OCI-LY7 (cell line): ENCODE data around the gene ABHD12. TPM values are rescaled to one million over a fixed set of nuclear protein-coding genes. Genes with fewer than 3 reads are reported as not detected.

ENCODE experiments used
- BruUV-seq: library from RNA; stranded (reverse); fragments of 400-500 nt; replicated peaks from 2 replicates; lab custom pipeline; 2021; lab: Mats Ljungman, UMichigan
- CTCF ChIA-PET: fragments of 300-600 bp; sonication (Branson Sonifier 250); formaldehyde crosslinking; loops from one replicate; lab custom pipeline; 2022; ENCODE audit warnings: antibody characterized with exemption; ENCODE audit not compliant: unreplicated experiment; lab: Charles Lee
- POLR2A ChIA-PET: fragments of 300-600 bp; sonication (Branson Sonifier 250); formaldehyde crosslinking; loops from one replicate; lab custom pipeline; 2022; ENCODE audit warnings: antibody characterized with exemption; lab: Charles Lee
- DNase-seq: peaks from one replicate; pipeline ENCODE4 v3.0.0-alpha.2; 2015; ENCODE audit warnings: low spot score
- H2AFZ ChIP-seq: fragments of 200-600 bp; sonication (generic), shearing (Covaris generic); 2 replicates; pipeline ENCODE4 v1.6.1; 2014; ENCODE audit warnings: mild to moderate bottlenecking, antibody characterized with exemption, low read length, moderate library complexity
- H3K27ac ChIP-seq: fragments of 200-600 bp; sonication (generic); 2 replicates; pipeline ENCODE4 v1.5.1; 2014; ENCODE audit warnings: mixed run types, low read depth, mild to moderate bottlenecking, moderate library complexity, low read length, inconsistent platforms; ENCODE audit not compliant: poor library complexity, severe bottlenecking
- H3K36me3 ChIP-seq: fragments of 200-600 bp; sonication (generic); 2 replicates; pipeline ENCODE4 v1.6.1; 2014; ENCODE audit warnings: mild to moderate bottlenecking, antibody characterized with exemption, low read length, moderate library complexity, mixed read lengths; ENCODE audit not compliant: insufficient read depth
- H3K4me1 ChIP-seq: fragments of 200-600 bp; sonication (generic); 2 replicates; pipeline ENCODE4 v1.5.1; 2014; ENCODE audit warnings: mild to moderate bottlenecking, low read length; ENCODE audit not compliant: insufficient read depth, poor library complexity, severe bottlenecking
- H3K4me2 ChIP-seq: fragments of 200-600 bp; sonication (generic); 2 replicates; pipeline ENCODE4 v1.6.1; 2014; ENCODE audit warnings: mild to moderate bottlenecking, low read length
- H3K4me3 ChIP-seq: fragments of 200-600 bp; sonication (generic); 2 replicates; pipeline ENCODE4 v1.5.1; 2014; ENCODE audit warnings: mild to moderate bottlenecking, low read depth, low read length; ENCODE audit not compliant: poor library complexity, severe bottlenecking
- H3K79me2 ChIP-seq: fragments of 200-600 bp; sonication (generic); 2 replicates; pipeline ENCODE4 v1.6.1; 2016; ENCODE audit warnings: low read depth, mild to moderate bottlenecking, low read length, moderate library complexity, mixed read lengths; ENCODE audit not compliant: insufficient read depth
- H3K9me2 ChIP-seq: fragments of 200-600 bp; sonication (generic); 2 replicates; pipeline ENCODE4 v1.6.1; 2016; ENCODE audit warnings: mild to moderate bottlenecking, low read length, mixed read lengths; ENCODE audit not compliant: insufficient read depth
- H3K9me3 ChIP-seq: fragments of 200-600 bp; sonication (generic); 2 replicates; pipeline ENCODE4 v1.6.1; 2014; ENCODE audit warnings: mild to moderate bottlenecking, mixed run types, low read length, mixed read lengths
- H4K20me1 ChIP-seq: fragments of 200-600 bp; sonication (generic); 2 replicates; pipeline ENCODE4 v1.6.1; 2014; ENCODE audit warnings: mild to moderate bottlenecking, antibody characterized with exemption, low read length, moderate library complexity, mixed read lengths; ENCODE audit not compliant: insufficient read depth
- EZH2phosphoT487 ChIP-seq: fragments of 200-600 bp; sonication (generic); IDR thresholded peaks from 2 replicates; pipeline ENCODE4 v1.6.1; 2018; ENCODE audit warnings: low read depth, borderline replicate concordance, mild to moderate bottlenecking, mixed run types, antibody characterized with exemption, low read length, moderate library complexity, mixed read lengths
- intact Hi-C: fragments of 100-400 bp; cut with micrococcal nuclease; formaldehyde crosslinking; loops from one replicate; pipeline ENCODE4 v1.10.0; 2022; ENCODE audit not compliant: unreplicated experiment
- total RNA-seq, 2 experiments: library from RNA; depleted of rRNA in 1 of 2; stranded (reverse); fragments of >200 nt in 1 of 2; shearing (Covaris generic) in 1 of 2; gene quantifications; 2 replicates each; pipeline ENCODE4 v1.2.3, GENCODE V29; 2014 to 2022
- TF ChIP-seq, protein P1 (sequence below): fragments of 200-600 bp; sonication (generic); conservative IDR thresholded peaks from 2 replicates; pipeline ENCODE4 v1.5.1; 2014; ENCODE audit warnings: mild to moderate bottlenecking, antibody characterized with exemption, low read length, moderate library complexity, mixed read lengths

ABHD12 gene
- total RNA-seq, 2 experiments from 2014 or later, result 10.6 to 12.9 TPM

DNA sequence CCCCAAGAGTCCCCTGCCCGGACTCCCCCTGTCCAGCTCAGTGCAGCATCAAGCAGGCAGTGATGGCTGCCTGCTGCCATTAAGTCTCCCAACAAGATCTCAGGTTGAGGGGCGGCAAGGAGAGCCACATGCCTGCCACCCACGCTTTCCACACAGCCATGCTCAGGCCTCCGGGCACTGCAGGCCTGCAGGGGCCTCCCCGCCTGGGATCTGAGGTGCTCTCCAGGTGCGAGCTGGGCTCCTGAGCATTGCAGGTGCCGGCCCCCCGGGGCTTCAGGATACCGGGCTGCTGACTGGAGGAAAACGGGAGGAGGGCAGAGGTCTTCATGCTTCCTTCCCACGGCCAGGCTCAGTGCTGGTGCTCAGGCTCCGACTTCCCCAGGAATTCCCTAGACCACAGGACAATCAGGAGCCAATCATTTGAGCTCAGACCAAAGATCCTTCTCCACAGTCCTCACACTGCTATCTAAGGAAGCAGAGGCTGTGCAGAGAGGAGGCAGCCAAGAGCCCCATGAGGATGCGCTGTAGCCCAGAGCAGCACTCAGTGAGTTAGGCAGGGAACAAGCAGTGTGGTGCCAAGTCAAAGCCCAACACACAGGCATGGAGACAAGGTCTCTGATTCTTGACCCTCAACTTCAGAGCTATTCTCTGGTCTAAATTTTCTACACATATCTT, 90.0 kb downstream of the ABHD12 start:
- Histone ChIP-seq H3K9me2 (no peaks in the 10 kb centered on the region), H3K79me2 (no peaks in the 10 kb centered on the region), H3K36me3 (peaks cover 7% of the 10 kb centered on the region; the same call in 1 of the 2 replicates), H3K9me3 (no peaks in the 10 kb centered on the region), H2AFZ (no peak overlapping the region), H3K4me1 (peaks cover 8% of the 10 kb centered on the region), H4K20me1 (0 out of 2 replicates have a peak, but pooled peaks cover 3% of the 10 kb centered on the region), H3K4me3 (no peak overlapping the region), H3K27ac (no peak overlapping the region), H3K4me2 (no peak overlapping the region)
- no TSS peak for BruUV-seq
- no peak for DNase-seq
- intact Hi-C loops, result no loop called here
- ChIA-PET CTCF (no interaction called here), POLR2A (no interaction called here)
- TF ChIP-seq EZH2phosphoT487, result no peak
- TF ChIP-seq, protein P1, sequence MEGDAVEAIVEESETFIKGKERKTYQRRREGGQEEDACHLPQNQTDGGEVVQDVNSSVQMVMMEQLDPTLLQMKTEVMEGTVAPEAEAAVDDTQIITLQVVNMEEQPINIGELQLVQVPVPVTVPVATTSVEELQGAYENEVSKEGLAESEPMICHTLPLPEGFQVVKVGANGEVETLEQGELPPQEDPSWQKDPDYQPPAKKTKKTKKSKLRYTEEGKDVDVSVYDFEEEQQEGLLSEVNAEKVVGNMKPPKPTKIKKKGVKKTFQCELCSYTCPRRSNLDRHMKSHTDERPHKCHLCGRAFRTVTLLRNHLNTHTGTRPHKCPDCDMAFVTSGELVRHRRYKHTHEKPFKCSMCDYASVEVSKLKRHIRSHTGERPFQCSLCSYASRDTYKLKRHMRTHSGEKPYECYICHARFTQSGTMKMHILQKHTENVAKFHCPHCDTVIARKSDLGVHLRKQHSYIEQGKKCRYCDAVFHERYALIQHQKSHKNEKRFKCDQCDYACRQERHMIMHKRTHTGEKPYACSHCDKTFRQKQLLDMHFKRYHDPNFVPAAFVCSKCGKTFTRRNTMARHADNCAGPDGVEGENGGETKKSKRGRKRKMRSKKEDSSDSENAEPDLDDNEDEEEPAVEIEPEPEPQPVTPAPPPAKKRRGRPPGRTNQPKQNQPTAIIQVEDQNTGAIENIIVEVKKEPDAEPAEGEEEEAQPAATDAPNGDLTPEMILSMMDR, result no peak

DNA sequence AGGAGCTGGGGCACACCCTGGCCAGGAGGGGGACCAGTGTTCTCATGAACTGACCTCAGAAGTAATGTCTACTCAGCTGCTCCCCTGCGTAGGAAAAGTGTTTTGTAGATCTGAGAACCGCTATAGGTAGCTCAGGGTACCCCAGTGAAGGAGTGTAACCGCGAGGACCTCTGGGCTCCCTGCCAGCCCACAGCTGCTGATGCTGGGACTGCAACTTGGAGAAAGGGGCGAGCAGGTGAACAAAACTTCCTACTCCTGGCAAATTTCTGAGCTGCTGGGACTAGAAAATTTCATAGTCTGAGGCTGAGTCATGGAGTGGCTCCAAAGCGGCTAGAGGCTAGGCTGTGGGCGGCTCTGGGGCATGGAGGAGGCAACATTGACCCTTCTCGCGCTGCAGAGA, 90.8 kb downstream of the ABHD12 start:
- peaks cover 11% of the 10 kb centered on the region for H3K4me1 ChIP-seq
- BruUV-seq, result no TSS peak
- ChIA-PET CTCF (no interaction called here), POLR2A (no interaction called here)
- H3K27ac ChIP-seq, result no peak overlapping the region
- H3K79me2 ChIP-seq, result no peaks in the 10 kb centered on the region
- H2AFZ ChIP-seq, result no peak overlapping the region
- no peak overlapping the region for H3K4me3 ChIP-seq
- peaks cover 3% of the 10 kb centered on the region; the same call in 1 of the 2 replicates for H4K20me1 ChIP-seq
- DNase-seq, result no peak
- no peaks in the 10 kb centered on the region for H3K9me2 ChIP-seq
- peaks cover 7% of the 10 kb centered on the region; the same call in 1 of the 2 replicates for H3K36me3 ChIP-seq
- no peaks in the 10 kb centered on the region for H3K9me3 ChIP-seq
- H3K4me2 ChIP-seq, result no peak overlapping the region
- intact Hi-C loops, result loop anchor here (10.0 kb wide), 1 partner anchor 235 kb away; no protein-coding TSS in a partner anchor
- no peak for TF ChIP-seq EZH2phosphoT487
- TF ChIP-seq, protein P1, result no peak
